ENCODE data around the gene C1QTNF12. TPM values are rescaled to one million over a fixed set of nuclear protein-coding genes. Genes with fewer than 3 reads are reported as not detected.

C1QTNF12 gene
- total RNA-seq, 1 experiment from 2014 or later: 1.8 TPM

- Histone ChIP-seq H3K27me3 (replicated peaks) (no peaks in the 10 kb centered on the region), H3K4me1 (replicated peaks) (no peaks in the 10 kb centered on the region), H3K36me3 (peaks cover 8% of the 10 kb centered on the region), H3K27ac (no peak overlapping the region), H3K9me3 (replicated peaks) (no peaks in the 10 kb centered on the region), H3K4me3 (no peak overlapping the region)
- DNase-seq (ENCODE audit: low read depth in 1 of 2, low spot score in 2 of 2): no peak
Measured at GRCh38 chr1:1245817-1246576, 525 bp downstream of the C1QTNF12 start.

- H3K36me3 ChIP-seq: peaks cover under 1% of the 10 kb centered on the region; the same call in 1 of the 2 replicates
- DNase-seq (ENCODE audit: low read depth in 1 of 2, low spot score in 2 of 2): no peak
- H3K4me1 ChIP-seq (replicated peaks): no peaks in the 10 kb centered on the region
- H3K27ac ChIP-seq: no peak overlapping the region
- no peaks in the 10 kb centered on the region for H3K27me3 ChIP-seq (replicated peaks)
- no peak overlapping the region for H3K4me3 ChIP-seq
- H3K9me3 ChIP-seq (replicated peaks): no peaks in the 10 kb centered on the region
Measured at GRCh38 chr1:1245178-1245816, 1.2 kb downstream of the C1QTNF12 start.

- no peak overlapping the region for H3K27ac ChIP-seq
- DNase-seq (ENCODE audit: low read depth in 1 of 2, low spot score in 2 of 2): no peak
Measured at GRCh38 chr1:1244192-1244811, 2.2 kb downstream of the C1QTNF12 start.

GRCh38 chr1:1243807-1244191 lies 2.7 kb downstream of the C1QTNF12 start:
- H3K4me1 ChIP-seq (replicated peaks): no peaks in the 10 kb centered on the region
- no peaks in the 10 kb centered on the region for H3K36me3 ChIP-seq
- H3K9me3 ChIP-seq (replicated peaks): no peaks in the 10 kb centered on the region
- H3K27ac ChIP-seq: no peak overlapping the region
- no peak for DNase-seq (ENCODE audit: low read depth in 1 of 2, low spot score in 2 of 2)
- H3K4me3 ChIP-seq: no peak overlapping the region
- H3K27me3 ChIP-seq (replicated peaks): no peaks in the 10 kb centered on the region

More at GRCh38 chr1:1244192-1244811, 2.2 kb downstream of the C1QTNF12 start:
- H3K9me3 ChIP-seq (replicated peaks): no peaks in the 10 kb centered on the region
- H3K4me3 ChIP-seq: no peak overlapping the region
- no peaks in the 10 kb centered on the region for H3K27me3 ChIP-seq (replicated peaks)
- no peaks in the 10 kb centered on the region for H3K36me3 ChIP-seq
- H3K4me1 ChIP-seq (replicated peaks): no peaks in the 10 kb centered on the region

GRCh38 chr1:1243266-1243660 lies 3.3 kb downstream of the C1QTNF12 start:
- Histone ChIP-seq H3K4me3 (no peak overlapping the region), H3K36me3 (no peaks in the 10 kb centered on the region), H3K27me3 (replicated peaks) (no peaks in the 10 kb centered on the region), H3K9me3 (replicated peaks) (no peaks in the 10 kb centered on the region), H3K27ac (no peak overlapping the region), H3K4me1 (replicated peaks) (no peaks in the 10 kb centered on the region)
- no peak for DNase-seq (ENCODE audit: low read depth in 1 of 2, low spot score in 2 of 2)

GRCh38 chr1:1242461-1243265 lies 3.9 kb downstream of the C1QTNF12 start:
- H3K27ac ChIP-seq: no peak overlapping the region
- H3K9me3 ChIP-seq (replicated peaks): no peaks in the 10 kb centered on the region
- DNase-seq (ENCODE audit: low read depth in 1 of 2, low spot score in 2 of 2): no peak
- H3K4me3 ChIP-seq: no peak overlapping the region
- H3K36me3 ChIP-seq: no peaks in the 10 kb centered on the region
- no peaks in the 10 kb centered on the region for H3K4me1 ChIP-seq (replicated peaks)
- H3K27me3 ChIP-seq (replicated peaks): no peaks in the 10 kb centered on the region

- no peaks in the 10 kb centered on the region for H3K4me1 ChIP-seq (replicated peaks)
- no peaks in the 10 kb centered on the region for H3K27me3 ChIP-seq (replicated peaks)
- no peak overlapping the region for H3K4me3 ChIP-seq
- no peaks in the 10 kb centered on the region for H3K9me3 ChIP-seq (replicated peaks)
- no peak for DNase-seq (ENCODE audit: low read depth in 1 of 2, low spot score in 2 of 2)
- no peaks in the 10 kb centered on the region for H3K36me3 ChIP-seq
- H3K27ac ChIP-seq: no peak overlapping the region
Measured at GRCh38 chr1:1241588-1242219, 4.8 kb downstream of the C1QTNF12 start.

GRCh38 chr1:1240822-1241587 lies 5.5 kb downstream of the C1QTNF12 start:
- Histone ChIP-seq H3K4me3 (no peak overlapping the region), H3K27ac (no peak overlapping the region), H3K27me3 (replicated peaks) (no peaks in the 10 kb centered on the region), H3K4me1 (replicated peaks) (no peaks in the 10 kb centered on the region), H3K36me3 (no peaks in the 10 kb centered on the region), H3K9me3 (replicated peaks) (no peaks in the 10 kb centered on the region)
- DNase-seq (ENCODE audit: low read depth in 1 of 2, low spot score in 2 of 2): no peak

GRCh38 chr1:1240348-1240732 lies 6.2 kb downstream of the C1QTNF12 start:
- H3K27me3 ChIP-seq (replicated peaks): no peaks in the 10 kb centered on the region
- DNase-seq (ENCODE audit: low read depth in 1 of 2, low spot score in 2 of 2): no peak
- H3K4me3 ChIP-seq: no peak overlapping the region
- no peaks in the 10 kb centered on the region for H3K36me3 ChIP-seq
- H3K4me1 ChIP-seq (replicated peaks): no peaks in the 10 kb centered on the region
- H3K9me3 ChIP-seq (replicated peaks): no peaks in the 10 kb centered on the region
- no peak overlapping the region for H3K27ac ChIP-seq

- Histone ChIP-seq H3K4me1 (replicated peaks) (no peaks in the 10 kb centered on the region), H3K27ac (no peak overlapping the region), H3K9me3 (replicated peaks) (no peaks in the 10 kb centered on the region), H3K27me3 (replicated peaks) (no peaks in the 10 kb centered on the region), H3K4me3 (no peak overlapping the region), H3K36me3 (no peaks in the 10 kb centered on the region)
- no peak for DNase-seq (ENCODE audit: low read depth in 1 of 2, low spot score in 2 of 2)
Measured at GRCh38 chr1:1239614-1240347, 6.7 kb downstream of the C1QTNF12 start.

- H3K4me3 ChIP-seq: no peak overlapping the region
Measured at GRCh38 chr1:1239227-1239613, 7.3 kb downstream of the C1QTNF12 start.

GRCh38 chr1:1238702-1239178 lies 7.8 kb downstream of the C1QTNF12 start:
- no peak for DNase-seq (ENCODE audit: low read depth in 1 of 2, low spot score in 2 of 2)
- no peaks in the 10 kb centered on the region for H3K9me3 ChIP-seq (replicated peaks)

More at GRCh38 chr1:1239227-1239613, 7.3 kb downstream of the C1QTNF12 start:
- Histone ChIP-seq H3K27ac (no peak overlapping the region), H3K36me3 (peaks cover 4% of the 10 kb centered on the region), H3K4me1 (replicated peaks) (no peaks in the 10 kb centered on the region), H3K27me3 (replicated peaks) (no peaks in the 10 kb centered on the region), H3K9me3 (replicated peaks) (no peaks in the 10 kb centered on the region)
- no peak for DNase-seq (ENCODE audit: low read depth in 1 of 2, low spot score in 2 of 2)

More at GRCh38 chr1:1238702-1239178, 7.8 kb downstream of the C1QTNF12 start:
- Histone ChIP-seq H3K4me3 (no peak overlapping the region), H3K36me3 (peaks cover 9% of the 10 kb centered on the region), H3K4me1 (replicated peaks) (no peaks in the 10 kb centered on the region), H3K27ac (no peak overlapping the region), H3K27me3 (replicated peaks) (no peaks in the 10 kb centered on the region)

All from SJSA1 (cell line).